Germinal center (tissue), 1 donor: ENCODE results near the gene GRIK3.

Experiments used
- DNase-seq: peaks from one replicate; pipeline ENCODE4 v3.0.0; 2012; ENCODE audit warnings: mixed read lengths, low spot score

GRIK3 gene

DNA sequence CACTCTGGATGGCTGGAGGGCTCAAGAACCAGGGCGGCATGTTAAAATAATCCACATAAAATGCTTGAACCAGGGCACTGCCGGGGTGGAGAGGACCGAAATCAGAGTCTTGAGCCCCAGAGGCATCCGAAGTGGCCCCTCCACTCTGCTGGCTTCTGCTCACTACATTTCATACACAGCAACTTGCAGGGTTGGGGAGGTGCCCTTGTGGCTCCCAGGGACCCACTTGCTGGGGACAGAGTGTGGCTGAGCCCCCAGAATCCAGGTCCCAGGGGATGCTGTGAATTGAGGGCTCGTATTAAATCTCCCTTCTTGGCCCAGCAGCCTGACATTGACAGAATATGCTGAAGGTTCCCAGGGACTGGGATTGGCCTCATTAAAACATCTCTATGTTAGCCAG is 181.7 kb downstream of the GRIK3 start:
- DNase-seq = no peak

DNA sequence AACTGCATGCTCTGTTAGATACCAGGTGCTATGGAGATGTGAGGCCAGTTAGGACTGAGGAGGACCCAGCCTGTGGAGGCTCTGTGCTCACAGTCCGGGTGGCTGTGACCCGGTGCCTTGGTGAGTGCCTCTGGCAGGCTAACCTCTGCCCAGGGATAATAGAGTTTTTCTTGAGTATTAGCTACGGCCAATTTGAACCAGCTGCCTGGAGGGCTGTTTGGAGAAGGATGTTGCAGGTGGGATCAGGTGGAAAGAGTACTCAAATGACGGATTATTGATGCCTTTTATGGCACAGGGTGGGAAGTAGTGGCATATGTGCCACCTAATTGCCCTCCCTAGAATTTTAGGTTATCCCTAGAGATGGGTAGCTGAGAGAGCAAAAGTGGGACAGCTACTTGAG is 182.7 kb downstream of the GRIK3 start:
- no peak for DNase-seq

DNA sequence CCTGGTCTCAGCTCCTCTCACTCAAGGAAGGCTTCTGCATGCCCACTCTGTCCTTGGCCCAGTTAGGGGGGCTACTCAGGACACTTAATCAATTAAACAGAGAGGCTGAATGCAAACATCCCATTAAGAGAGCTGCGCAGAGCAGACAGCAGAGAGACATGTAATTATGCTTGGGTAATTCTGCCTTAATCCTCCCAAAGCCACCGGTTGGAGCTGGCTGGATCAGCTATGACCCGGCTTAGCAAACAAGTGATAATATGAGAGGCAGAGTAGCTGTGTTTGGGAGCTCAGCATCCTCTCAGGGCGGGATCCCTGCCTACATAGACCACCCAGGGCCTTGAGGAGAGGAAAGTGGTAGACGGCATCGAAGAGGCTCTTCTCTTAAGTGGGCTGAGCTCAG is 183.2 kb downstream of the GRIK3 start:
- DNase-seq = no peak

DNA sequence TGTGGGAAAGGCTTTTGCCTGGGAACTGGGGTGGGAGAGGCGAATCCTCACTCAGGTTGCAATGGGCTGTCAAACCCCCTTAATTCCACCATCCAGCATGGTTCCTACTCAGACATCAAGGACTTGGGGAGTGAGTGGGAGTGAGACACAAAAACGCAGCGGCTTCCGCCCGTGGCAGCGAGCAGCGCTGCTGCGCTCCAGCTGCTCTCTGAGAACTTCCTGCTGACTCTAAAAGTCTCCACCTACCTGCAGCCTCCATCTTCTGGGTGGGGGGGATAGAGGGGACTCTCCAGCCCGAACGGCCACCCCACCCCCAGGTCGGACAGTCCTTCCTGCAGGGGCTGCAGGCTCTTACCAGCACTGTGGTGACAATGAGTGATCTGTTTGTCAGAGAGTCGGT is 184.4 kb downstream of the GRIK3 start:
- no peak for DNase-seq

DNA sequence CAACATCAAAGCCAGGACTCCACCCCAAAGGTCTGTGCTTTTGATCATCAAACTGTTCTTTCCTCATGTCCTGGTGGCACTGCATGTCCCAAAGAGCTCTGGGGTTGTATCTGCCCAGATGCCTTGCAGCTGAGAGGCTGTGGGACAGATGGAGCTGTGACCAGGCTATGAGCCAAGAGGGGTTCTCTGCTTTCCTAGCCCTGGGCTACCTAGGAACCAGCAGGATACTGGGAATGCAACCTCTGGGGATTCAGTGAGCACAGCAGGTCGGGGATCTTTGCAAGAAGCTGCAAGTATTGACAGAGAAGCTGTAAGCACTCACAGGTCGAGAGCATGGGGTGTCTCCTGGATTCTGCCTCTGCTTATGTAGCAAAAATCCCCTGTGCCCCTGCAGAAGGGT is 186.6 kb downstream of the GRIK3 start:
- DNase-seq = no peak

DNA sequence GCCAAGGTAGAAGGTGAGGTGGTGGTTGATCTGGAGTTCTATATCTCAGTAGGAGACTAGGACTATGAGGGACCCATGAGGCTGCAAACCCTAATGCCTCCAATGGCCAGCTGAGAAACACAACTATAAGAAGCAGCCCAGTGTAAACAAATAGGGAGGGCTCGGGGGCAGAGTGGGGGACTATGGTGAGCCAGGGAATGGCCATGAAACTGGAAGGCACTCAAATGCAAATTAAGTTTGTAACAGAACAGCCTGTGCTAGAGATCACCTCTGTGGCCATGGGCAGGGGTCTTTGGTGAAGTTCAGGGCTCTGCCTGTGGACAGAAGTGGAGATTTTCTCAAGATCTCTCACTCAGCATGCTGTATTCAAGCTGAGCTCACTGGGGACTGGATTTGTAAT is 187.1 kb downstream of the GRIK3 start:
- DNase-seq = no peak

DNA sequence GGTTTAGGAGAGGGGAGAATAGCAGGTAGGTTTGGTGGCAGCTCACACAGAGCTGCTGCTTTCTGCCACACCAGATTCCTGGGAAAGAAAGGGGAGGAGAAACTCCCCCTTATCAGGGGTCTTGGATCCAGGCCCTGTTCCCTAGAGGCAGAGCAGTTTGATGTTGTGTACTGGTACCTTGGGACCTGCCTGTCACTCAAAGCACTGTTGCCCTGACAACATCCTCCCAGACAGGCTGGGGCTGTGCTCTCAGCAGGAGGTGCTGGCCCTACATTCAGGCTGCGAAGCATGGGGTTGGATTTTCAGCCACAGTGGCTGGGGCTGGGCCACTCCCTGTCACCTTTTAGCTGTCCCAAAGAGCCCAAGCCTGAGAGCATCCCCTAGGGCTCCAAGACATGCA is 188.0 kb downstream of the GRIK3 start:
- no peak for DNase-seq

DNA sequence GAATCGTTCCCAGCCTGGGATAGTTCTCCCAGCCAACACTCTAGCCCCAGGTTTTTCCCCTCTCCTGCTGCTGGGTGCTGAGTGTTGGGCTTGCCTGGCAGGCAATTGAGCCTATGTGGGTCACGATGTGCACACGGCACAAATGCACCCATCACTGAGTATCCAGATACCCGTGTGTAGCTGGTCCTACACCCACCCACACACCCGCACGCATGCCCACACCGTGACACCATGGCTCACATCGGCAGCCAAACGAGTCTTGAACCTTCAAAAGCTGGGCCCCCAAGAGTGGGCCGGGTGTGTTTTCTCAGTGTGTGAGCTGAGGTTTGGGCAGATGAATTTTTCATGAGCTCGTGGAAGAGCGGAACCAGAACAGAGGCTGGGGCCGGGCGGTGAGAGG is 188.5 kb downstream of the GRIK3 start:
- no peak for DNase-seq

DNA sequence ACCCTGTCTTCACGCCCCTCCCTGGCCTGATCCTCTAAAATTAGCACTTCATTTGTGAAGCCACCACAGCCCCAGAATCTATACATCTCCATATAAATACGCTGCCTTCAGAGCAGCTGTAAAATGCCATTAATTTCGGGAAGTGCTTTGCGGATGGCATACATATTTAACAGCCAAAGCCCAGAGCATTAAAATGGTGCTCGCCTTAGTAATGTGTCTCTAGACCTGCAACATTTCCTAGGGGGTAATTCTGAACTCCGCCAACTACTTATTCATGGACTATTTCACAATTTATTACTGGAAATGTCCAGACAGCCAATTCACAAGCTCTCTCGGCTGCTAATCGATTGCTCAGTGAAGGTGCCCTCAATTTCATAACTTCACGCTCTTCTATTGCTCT is 189.4 kb downstream of the GRIK3 start:
- no peak for DNase-seq

DNA sequence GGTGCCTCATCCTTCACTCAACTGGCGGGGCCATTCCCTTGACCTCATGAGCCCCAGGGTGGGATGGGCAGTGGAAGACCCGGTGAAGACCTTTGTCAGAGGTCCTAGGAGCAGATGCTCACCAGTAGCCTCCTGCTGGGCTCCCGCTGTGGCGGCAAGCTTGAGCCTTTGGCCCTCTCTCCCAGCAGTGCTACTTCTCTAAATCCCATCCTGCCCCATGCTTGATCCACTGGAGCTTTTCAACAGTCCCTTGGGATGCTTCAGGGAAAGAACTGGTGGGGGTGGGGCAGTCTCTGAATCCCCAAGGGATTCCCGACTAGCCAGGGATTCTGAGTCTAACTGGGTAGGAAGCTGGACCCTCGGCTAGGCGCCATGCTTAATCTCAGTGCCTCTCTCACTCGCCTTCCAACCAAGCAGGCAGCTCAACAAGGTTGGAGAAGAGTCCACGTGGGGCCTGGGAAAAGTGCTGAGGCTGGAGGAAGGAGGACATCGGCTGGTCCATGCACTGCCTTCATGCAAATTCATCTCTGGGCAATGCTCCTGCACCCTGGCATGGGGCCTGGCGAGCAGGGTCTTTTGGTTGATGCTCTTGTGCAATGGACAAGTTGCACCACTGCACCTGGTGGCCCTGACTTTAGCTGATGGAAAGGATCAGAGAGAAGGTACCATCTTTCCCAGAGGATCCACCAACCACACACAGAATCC is 190.3 kb downstream of the GRIK3 start:
- no peak for DNase-seq

DNA sequence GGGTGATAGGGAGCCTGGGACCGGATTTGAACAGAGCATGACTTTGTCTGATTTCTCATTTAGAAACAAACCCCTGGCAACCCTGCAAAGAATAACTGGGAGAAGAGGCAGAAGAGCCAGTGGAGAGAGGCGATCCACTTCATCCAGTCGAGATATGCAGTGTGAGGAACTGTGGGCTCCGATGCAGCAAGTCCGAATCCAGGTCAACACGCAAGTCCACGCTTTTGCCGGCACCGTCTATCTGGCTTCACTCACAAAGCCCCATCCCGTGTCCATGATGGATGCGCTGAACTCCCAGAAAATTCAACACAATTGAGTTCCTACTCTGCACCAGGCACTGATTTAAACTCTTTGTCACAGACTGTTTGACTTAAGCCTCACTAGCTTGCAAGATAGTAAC is 191.3 kb downstream of the GRIK3 start:
- no peak for DNase-seq

DNA sequence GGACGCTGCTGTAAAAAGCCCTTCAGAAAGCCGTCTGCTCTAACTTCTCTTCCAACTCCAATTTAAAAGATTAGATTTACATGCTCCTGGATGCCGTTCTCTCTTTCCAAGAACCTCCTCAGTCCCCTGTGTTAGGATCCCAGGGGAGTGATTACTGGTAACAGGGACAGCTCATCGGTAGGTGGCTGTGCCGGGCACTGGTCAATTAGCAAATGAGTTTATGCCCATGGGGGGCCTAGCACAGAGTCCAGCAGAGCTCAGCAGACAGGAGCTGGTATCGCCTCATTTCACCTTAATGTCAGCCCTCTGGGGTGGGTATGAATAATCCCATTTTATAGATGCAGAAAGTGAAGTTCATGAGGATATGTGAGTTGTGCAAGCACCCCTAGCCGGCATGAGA is 191.9 kb downstream of the GRIK3 start:
- no peak for DNase-seq

DNA sequence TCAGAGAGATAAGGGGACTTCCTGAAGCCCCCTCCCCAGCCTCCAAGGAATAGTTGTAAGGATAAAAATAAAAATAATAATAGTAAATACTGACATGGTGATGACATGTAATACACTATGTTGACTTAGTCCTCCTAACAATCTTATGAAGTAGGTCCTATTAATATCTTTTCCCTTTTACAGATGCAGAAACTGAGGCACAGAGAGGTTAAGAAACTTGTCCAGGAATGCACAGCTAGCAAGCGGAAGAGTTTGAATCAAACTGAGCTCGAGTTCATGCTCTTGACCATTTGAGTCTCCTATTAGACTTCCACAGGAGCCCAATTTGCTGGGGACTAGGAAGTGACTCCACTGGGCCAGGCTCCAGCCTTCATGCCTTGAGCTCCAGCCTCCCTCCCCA is 194.8 kb downstream of the GRIK3 start:
- DNase-seq = no peak

DNA sequence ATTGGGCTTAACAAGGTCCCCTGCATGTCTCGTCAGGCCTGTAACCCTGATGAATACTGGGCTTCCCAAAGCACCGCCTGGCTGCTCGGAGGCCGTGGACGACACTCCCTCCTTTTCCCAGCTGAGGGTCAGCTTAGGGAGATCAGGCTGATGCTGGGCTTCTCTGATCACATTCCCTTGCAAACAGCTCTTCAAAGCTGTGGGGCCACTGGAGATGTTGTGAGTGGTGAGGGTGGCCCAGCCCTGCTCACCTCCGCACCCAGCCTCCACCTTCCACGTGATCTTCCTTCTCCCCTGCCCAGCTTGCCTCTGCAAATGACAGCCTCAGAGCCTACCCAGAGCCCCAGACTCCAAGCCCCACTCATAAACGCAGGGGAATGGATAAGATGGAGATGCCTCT is 195.4 kb downstream of the GRIK3 start:
- no peak for DNase-seq

DNA sequence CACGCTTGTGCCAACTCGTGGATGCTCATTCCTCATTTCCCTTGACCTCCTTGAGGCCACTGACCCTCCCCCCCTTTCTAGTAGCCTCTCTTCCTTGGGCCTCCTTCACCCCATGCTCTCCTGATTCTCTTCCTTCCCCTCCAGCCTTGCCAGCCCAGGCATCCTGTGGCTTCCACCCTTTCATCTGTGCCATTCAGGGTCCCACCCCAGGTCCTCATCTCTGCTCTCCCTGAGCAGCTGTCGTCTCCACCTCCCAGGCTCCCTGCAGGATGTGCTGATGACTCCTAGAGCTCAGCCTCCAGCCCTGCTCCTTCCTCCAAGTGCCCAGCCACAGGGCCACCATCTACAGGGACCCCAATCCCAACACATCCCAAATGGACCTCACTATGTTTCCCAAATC is 197.4 kb downstream of the GRIK3 start:
- no peak for DNase-seq

DNA sequence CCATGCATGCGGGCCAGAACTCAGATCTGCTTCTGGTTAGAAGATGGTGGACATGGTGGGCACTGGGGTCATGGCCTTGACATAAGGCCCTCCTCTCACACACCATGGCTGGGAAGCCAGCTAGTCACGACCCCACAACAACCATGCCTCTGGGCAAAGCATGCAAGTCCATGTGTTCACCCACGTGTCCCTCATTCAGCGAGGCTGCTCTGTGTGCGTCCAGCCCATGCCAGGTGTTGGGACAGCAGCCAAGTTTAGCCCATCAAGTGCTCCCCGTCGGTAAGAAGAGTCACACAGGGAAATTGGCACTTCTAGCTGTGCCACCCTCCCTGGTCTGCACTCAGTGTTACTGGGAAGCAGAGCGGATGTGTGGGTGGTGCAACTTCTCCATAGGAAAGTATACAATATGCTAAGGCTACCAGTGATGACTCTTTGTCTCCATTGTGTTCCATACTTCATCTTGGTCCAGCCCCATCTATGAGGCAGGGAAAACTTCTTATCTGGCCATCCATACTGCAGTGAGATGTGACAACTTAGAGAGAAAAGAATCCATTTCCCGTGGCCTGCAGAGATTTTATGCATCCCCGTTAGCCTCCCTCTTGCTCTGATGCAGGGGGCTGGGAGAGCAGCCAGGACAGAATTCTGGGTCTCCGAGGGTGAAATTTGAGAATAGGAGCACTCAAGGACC is 198.0 kb downstream of the GRIK3 start:
- DNase-seq = no peak

DNA sequence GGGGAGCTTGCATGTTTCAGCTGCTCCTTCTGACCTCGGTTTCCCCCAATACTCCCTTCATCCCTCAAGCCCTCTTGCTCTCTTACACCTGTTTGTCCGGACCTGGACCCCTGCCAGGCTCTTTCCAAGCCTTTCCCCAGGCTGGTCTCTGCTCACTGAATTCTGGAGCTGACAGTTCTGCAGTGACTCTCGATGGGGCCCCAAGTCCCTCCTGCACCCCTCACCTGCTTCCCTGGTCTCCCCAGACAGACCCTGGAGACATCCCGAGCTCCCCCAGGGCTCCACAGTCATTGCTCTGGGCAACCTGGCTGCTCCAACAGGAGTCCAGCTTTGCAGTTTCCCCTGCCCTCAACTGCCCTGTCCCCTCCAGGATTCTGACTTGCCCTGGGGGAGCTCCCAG is 198.6 kb downstream of the GRIK3 start:
- DNase-seq = no peak

DNA sequence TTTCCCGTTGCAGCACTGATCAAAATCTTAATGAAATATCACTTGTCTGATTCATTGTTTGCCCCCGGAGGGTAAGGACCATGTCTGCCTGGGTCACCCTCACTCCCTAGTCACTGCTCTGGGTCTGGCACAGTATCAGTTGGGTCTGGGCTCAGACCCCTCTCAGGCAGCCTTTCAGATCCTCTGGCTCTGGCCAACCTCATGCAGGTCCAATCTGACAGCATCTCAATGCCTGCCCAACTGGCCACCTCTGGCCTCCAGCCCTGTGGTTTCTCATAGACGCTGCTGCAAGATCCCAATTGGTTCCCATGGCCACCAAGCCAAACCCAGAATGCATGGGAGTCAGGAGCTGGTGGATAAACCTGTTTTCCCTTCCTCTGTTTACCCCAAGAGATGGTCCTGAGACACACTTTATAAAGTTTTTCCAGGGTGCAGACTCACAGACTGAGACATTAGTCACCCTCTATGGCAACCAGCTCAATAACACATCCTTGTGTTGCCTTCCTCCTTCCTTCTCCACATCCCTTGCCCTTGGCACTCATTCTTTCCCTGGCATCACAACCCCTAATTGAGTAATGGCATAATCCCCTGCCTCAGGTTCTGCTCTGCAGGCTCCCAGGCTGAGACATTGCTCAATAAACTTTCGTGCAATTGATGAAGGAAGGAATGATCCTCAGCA is 199.2 kb downstream of the GRIK3 start:
- DNase-seq = no peak

DNA sequence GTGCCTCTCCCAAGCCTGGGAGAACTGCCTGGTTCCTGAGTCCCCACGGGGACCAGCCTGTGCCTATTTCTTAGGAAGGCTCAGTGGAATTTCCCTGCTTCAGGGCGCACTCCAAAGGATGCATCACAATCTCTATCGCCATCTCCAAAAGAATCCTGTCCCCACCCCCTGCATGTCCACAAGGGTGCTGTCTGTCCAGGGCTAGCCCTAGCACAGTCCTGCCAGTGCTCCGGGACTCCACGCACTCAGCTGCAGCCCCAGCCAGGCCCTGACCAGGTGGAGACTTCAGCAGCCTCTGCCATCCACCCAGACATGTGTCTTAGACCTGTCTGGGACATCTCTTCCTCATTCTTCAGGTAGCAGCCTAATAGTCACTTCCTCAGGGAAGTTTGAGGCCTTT is 199.7 kb downstream of the GRIK3 start:
- no peak for DNase-seq

DNA sequence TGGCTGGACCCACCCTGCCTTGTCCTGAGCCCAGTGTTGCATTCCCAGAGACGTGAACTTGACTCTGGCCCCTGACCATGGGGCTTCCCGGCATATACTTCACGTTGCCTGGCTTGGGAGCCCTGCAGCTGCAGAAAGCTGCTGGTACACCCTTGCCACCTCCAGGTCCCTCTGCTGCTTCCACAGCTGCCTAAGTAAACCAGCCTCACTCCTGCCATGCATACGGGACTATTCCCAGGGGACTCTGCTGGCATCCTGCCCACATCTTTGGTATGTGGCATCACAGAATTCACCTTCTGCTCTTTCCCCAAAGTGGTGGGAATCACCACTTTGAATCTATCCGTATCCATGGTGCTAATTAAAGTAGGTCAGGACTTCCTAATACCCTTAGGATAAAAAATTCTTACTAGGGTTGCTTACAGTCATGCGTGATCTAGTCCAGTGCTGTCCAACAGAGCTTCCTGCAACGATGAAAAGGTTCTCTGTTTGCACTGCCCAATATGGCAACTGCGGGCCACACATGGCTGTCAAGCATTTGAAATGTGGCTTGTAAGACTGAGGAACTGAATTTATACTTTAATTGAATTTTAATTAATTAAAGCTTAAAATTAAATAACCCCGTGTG is 203.0 kb downstream of the GRIK3 start:
- no peak for DNase-seq

DNA sequence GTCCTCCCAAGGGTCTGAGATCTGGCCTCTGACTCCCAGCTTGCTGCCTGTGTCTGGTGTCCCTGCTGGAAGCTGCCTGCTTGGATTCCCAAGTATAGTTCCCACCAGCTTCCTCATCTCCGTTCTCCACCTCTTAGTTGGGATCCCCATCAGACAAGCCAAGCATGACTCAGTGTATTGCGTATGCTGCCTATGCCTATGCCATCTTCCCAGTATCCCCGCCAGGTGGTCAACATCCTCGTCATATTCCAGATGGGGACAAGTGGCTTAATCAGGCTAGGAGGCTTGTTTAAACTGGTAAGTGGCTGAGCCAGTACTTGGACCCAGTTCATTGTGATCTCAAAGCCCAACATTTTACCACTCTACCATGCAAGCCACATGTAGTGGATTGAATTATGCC is 204.4 kb downstream of the GRIK3 start:
- no peak for DNase-seq

DNA sequence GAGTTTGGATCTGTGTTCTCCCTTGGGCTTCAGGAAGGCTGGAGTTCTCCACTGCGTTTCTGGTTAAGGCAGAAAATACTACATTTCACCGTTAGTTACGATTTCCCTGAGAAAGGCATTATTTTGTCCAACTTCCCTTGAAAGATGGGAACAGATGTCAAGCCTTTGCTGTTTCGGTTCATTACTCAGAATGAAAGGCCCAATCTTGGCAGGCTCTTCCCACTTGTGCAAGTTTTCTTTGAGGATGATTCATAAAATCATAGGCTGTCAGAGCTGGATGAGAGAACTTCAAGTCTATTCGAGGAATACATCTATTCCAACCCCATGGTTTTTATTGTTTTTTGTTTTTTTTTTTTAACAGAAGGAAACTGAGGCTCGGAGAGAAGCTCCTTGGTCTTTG is 205.2 kb downstream of the GRIK3 start:
- DNase-seq = no peak

DNA sequence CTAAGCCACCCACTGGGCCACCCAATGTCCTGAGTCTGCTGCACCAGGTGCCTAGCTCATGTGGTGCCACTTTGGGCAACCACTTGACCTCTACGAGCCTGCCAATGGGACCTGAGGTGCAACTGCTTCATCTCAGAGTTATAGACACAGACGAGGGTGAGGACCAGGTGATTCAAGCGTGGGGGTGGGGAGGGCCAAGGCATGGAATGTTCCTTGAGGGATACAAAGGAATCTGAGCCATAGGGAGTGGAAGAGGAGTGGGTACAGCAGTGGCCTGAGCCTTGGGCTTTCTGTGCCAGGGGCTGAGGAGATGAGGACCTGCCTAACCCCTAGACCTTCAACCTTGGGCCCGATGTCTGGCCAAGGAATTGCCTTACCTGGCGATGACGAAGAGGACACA is 209.1 kb downstream of the GRIK3 start:
- DNase-seq = no peak
